ENCODE measurements around the gene RADX.

DNA sequence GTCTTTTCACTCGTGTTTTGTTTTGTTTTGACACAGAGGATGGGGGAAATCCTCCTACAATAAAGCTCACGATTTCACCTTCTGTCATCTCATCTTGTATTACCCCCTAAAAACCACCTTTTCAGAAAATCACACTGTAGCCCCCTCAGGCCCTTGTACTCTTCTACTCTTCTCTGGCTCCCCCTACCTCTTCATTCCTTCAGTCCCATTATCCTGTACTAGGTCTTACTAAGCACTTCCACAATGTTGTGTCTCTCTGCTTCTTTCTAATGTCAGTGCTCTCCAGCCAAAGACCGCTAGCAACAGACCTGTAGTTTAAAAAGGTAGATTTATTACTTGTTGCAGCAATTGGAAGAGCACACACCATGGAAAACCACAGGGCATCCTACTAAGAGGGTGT lies 84.7 kb downstream of the RADX start:
- TF ChIP-seq, protein P1, sequence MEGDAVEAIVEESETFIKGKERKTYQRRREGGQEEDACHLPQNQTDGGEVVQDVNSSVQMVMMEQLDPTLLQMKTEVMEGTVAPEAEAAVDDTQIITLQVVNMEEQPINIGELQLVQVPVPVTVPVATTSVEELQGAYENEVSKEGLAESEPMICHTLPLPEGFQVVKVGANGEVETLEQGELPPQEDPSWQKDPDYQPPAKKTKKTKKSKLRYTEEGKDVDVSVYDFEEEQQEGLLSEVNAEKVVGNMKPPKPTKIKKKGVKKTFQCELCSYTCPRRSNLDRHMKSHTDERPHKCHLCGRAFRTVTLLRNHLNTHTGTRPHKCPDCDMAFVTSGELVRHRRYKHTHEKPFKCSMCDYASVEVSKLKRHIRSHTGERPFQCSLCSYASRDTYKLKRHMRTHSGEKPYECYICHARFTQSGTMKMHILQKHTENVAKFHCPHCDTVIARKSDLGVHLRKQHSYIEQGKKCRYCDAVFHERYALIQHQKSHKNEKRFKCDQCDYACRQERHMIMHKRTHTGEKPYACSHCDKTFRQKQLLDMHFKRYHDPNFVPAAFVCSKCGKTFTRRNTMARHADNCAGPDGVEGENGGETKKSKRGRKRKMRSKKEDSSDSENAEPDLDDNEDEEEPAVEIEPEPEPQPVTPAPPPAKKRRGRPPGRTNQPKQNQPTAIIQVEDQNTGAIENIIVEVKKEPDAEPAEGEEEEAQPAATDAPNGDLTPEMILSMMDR (tag by site-specific recombination; IDR thresholded peaks at IDR 0.05): no peak
- TF ChIP-seq, protein P2, sequence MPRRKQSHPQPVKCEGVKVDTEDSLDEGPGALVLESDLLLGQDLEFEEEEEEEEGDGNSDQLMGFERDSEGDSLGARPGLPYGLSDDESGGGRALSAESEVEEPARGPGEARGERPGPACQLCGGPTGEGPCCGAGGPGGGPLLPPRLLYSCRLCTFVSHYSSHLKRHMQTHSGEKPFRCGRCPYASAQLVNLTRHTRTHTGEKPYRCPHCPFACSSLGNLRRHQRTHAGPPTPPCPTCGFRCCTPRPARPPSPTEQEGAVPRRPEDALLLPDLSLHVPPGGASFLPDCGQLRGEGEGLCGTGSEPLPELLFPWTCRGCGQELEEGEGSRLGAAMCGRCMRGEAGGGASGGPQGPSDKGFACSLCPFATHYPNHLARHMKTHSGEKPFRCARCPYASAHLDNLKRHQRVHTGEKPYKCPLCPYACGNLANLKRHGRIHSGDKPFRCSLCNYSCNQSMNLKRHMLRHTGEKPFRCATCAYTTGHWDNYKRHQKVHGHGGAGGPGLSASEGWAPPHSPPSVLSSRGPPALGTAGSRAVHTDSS (tag by site-specific recombination; IDR thresholded peaks at IDR 0.05): no peak
- TF ChIP-seq PRDM1 (tag by site-specific recombination; IDR thresholded peaks at IDR 0.05) (no peak), ZNF341 (tag by site-specific recombination; IDR thresholded peaks at IDR 0.05; ENCODE audit: low read depth) (no peak), SP3 (tag by site-specific recombination; IDR thresholded peaks at IDR 0.05) (no peak), ZNF239 (tag by site-specific recombination; IDR thresholded peaks at IDR 0.05) (no peak), ZNF112 (tag by site-specific recombination; IDR thresholded peaks at IDR 0.05) (no peak), ZBTB17 (tag by site-specific recombination; IDR thresholded peaks at IDR 0.05) (no peak)
